Loucy (cell line): Measurements from ENCODE around the gene MUTYH.
A peak's percentile ranks its signal among the peaks of the same experiment; 100 is the strongest.

Experiments used
- H2AFZ ChIP-seq: fragments of 200-600 bp; sonication (generic); 2 replicates; pipeline ENCODE4 v1.6.0; 2016; ENCODE audit warnings: antibody characterized with exemption, mild to moderate bottlenecking, low read length, moderate library complexity
- H3F3A ChIP-seq: fragments of 200-600 bp; 2 replicates; pipeline ENCODE4 v1.6.0; 2016; ENCODE audit warnings: antibody characterized with exemption, low read depth, mild to moderate bottlenecking
- H3K27me3 ChIP-seq: fragments of 200-600 bp; sonication (generic); 2 replicates; pipeline ENCODE4 v1.6.1; 2014; ENCODE audit warnings: low read length, mild to moderate bottlenecking; ENCODE audit not compliant: insufficient read depth, poor library complexity, severe bottlenecking
- H3K36me3 ChIP-seq: fragments of 200-600 bp; sonication (generic); 2 replicates; pipeline ENCODE4 v1.6.1; 2016; ENCODE audit warnings: low read length; ENCODE audit not compliant: insufficient read depth
- H3K4me1 ChIP-seq: fragments of 200-600 bp; sonication (generic); 2 replicates; pipeline ENCODE4 v1.5.1; 2014; ENCODE audit warnings: low read length, mild to moderate bottlenecking; ENCODE audit not compliant: insufficient read depth, poor library complexity, severe bottlenecking
- H3K4me2 ChIP-seq: fragments of 200-600 bp; sonication (generic); 2 replicates; pipeline ENCODE4 v1.6.0; 2014; ENCODE audit warnings: antibody characterized with exemption, low read length, low read depth, mild to moderate bottlenecking; ENCODE audit not compliant: poor library complexity, severe bottlenecking
- H3K4me3 ChIP-seq: fragments of 200-600 bp; sonication (generic); 2 replicates; pipeline ENCODE4 v1.5.1; 2014; ENCODE audit warnings: low read length, mild to moderate bottlenecking, mixed read lengths; ENCODE audit not compliant: poor library complexity, severe bottlenecking
- H3K79me2 ChIP-seq: fragments of 200-600 bp; sonication (generic); 2 replicates; pipeline ENCODE4 v1.6.1; 2014; ENCODE audit warnings: low read length; ENCODE audit not compliant: insufficient read depth
- H3K9ac ChIP-seq: fragments of 200-600 bp; sonication (generic); 2 replicates; pipeline ENCODE4 v1.6.0; 2014; ENCODE audit warnings: mild to moderate bottlenecking, low read depth, low read length, moderate library complexity; ENCODE audit not compliant: poor library complexity, severe bottlenecking
- H3K9me2 ChIP-seq: fragments of 200-600 bp; sonication (generic); replicated peaks from 2 replicates; pipeline ENCODE4 v1.6.1; 2016; ENCODE audit warnings: low read depth, low read length, mixed read lengths
- H3K9me3 ChIP-seq: fragments of 200-600 bp; sonication (generic); 2 replicates; pipeline ENCODE4 v1.6.1; 2014; ENCODE audit warnings: mild to moderate bottlenecking, antibody characterized with exemption, low read length, low read depth; ENCODE audit not compliant: insufficient read depth
- H4K20me1 ChIP-seq: fragments of 200-600 bp; sonication (generic); 2 replicates; pipeline ENCODE4 v1.6.0; 2014; ENCODE audit warnings: antibody characterized with exemption, low read length, mild to moderate bottlenecking; ENCODE audit not compliant: insufficient read depth, poor library complexity, severe bottlenecking
- CTCF ChIP-seq: fragments of 200-600 bp; sonication (generic); conservative IDR thresholded peaks from 2 replicates; pipeline ENCODE4 v1.5.1; 2014; ENCODE audit warnings: mild to moderate bottlenecking, antibody characterized with exemption, low read length
- EZH2phosphoT487 ChIP-seq: fragments of 200-600 bp; IDR thresholded peaks from 2 replicates; pipeline ENCODE4 v1.6.1; 2018; ENCODE audit warnings: antibody characterized with exemption, mild to moderate bottlenecking, moderate library complexity, borderline replicate concordance

MUTYH gene

GRCh38 chr1:45337630-45338325, 2.5 kb downstream of the MUTYH start:
- Histone ChIP-seq H3F3A (no peaks in the 10 kb centered on the region), H3K36me3 (peaks cover 11% of the 10 kb centered on the region; the same call in 1 of the 2 replicates), H3K4me3 (peak overlapping the region; percentile 96), H4K20me1 (peaks cover 21% of the 10 kb centered on the region), H3K4me1 (peaks cover 64% of the 10 kb centered on the region), H3K9me3 (no peaks in the 10 kb centered on the region), H3K79me2 (peaks cover 56% of the 10 kb centered on the region), H3K9ac (no peak overlapping the region), H3K4me2 (peak overlapping the region; percentile 85), H2AFZ (no peak overlapping the region), H3K27me3 (no peaks in the 10 kb centered on the region), H3K9me2 (no peaks in the 10 kb centered on the region)
- TF ChIP-seq CTCF = no peak
- no peak for TF ChIP-seq EZH2phosphoT487

- Histone ChIP-seq H3F3A (no peaks in the 10 kb centered on the region), H3K9ac (peak overlapping the region; percentile 57), H3K4me1 (peaks cover 47% of the 10 kb centered on the region), H2AFZ (no peak overlapping the region), H3K4me3 (no peak overlapping the region), H3K27me3 (no peaks in the 10 kb centered on the region), H3K4me2 (no peak overlapping the region), H4K20me1 (peaks cover 4% of the 10 kb centered on the region), H3K79me2 (peaks cover 37% of the 10 kb centered on the region), H3K9me2 (no peaks in the 10 kb centered on the region), H3K36me3 (peaks cover 21% of the 10 kb centered on the region; the same call in 1 of the 2 replicates), H3K9me3 (no peaks in the 10 kb centered on the region)
- TF ChIP-seq CTCF (no peak), EZH2phosphoT487 (no peak)
Observed at GRCh38 chr1:45335855-45336324, 4.3 kb downstream of the MUTYH start.

- Histone ChIP-seq H3K36me3 (peaks cover 22% of the 10 kb centered on the region; the same call in 1 of the 2 replicates), H3K9ac (peak overlapping the region; percentile 57), H3K4me2 (peak overlapping the region; percentile 57), H4K20me1 (no peaks in the 10 kb centered on the region), H3K79me2 (peaks cover 31% of the 10 kb centered on the region), H3K4me1 (peaks cover 46% of the 10 kb centered on the region), H3K4me3 (peak overlapping the region; percentile 38), H3K9me2 (no peaks in the 10 kb centered on the region), H3K27me3 (no peaks in the 10 kb centered on the region), H3F3A (no peaks in the 10 kb centered on the region), H3K9me3 (no peaks in the 10 kb centered on the region), H2AFZ (peak overlapping the region; percentile 67)
- TF ChIP-seq EZH2phosphoT487 (no peak), CTCF (peak; percentile 61)
Observed at GRCh38 chr1:45334308-45335245, 5.7 kb downstream of the MUTYH start.
